GM23338 (cell line): ENCODE data around the gene MTRFR. TPM values are rescaled to one million over a fixed set of nuclear protein-coding genes. Genes with fewer than 3 reads are reported as not detected.
A peak's percentile ranks its signal among the peaks of the same experiment; 100 is the strongest.

Source experiments
- ATAC-seq: fragments of 200-7000 bp; cut with Tn5 transposase; 3 replicates; pipeline ENCODE4 v1.9.1; 2020
- DNase-seq: peaks from one replicate; pipeline ENCODE4 v3.0.0-alpha.2; 2015; ENCODE audit warnings: low spot score
- H2AFZ ChIP-seq: fragments of 200-600 bp; sonication (generic); 2 replicates; pipeline ENCODE4 v1.8.0; 2016; ENCODE audit warnings: antibody characterized with exemption, mild to moderate bottlenecking, moderate library complexity
- H3F3A ChIP-seq: fragments of 200-600 bp; sonication (generic); replicated peaks from 2 replicates; pipeline ENCODE4 v1.8.0; 2017; ENCODE audit warnings: antibody characterized with exemption, mixed run types, low read depth
- H3K27ac ChIP-seq: fragments of 200-600 bp; sonication (generic); 2 replicates; pipeline ENCODE4 v1.6.1; 2016; ENCODE audit warnings: low read depth
- H3K27me3 ChIP-seq: fragments of 200-600 bp; sonication (generic); 2 replicates; pipeline ENCODE4 v1.8.0; 2016; ENCODE audit warnings: mild to moderate bottlenecking, mixed run types, moderate library complexity; ENCODE audit not compliant: insufficient read depth
- H3K36me3 ChIP-seq: fragments of 200-600 bp; sonication (generic); 2 replicates; pipeline ENCODE4 v1.8.0; 2016; ENCODE audit warnings: mild to moderate bottlenecking; ENCODE audit not compliant: insufficient read depth
- H3K4me1 ChIP-seq: fragments of 200-600 bp; sonication (generic); 2 replicates; pipeline ENCODE4 v1.8.0; 2016; ENCODE audit warnings: mild to moderate bottlenecking, moderate library complexity; ENCODE audit not compliant: insufficient read depth
- H3K4me2 ChIP-seq: fragments of 200-600 bp; sonication (generic); 2 replicates; pipeline ENCODE4 v1.7.1; 2017; ENCODE audit warnings: mixed run types
- H3K4me3 ChIP-seq: fragments of 200-600 bp; sonication (generic); 2 replicates; pipeline ENCODE4 v1.6.1; 2016; ENCODE audit warnings: mixed run types
- H3K79me2 ChIP-seq: fragments of 200-600 bp; sonication (generic); replicated peaks from 2 replicates; pipeline ENCODE4 v1.8.0; 2017; ENCODE audit warnings: mild to moderate bottlenecking; ENCODE audit not compliant: insufficient read depth
- H3K9me2 ChIP-seq: fragments of 200-600 bp; sonication (generic); 2 replicates; pipeline ENCODE4 v1.8.0; 2017; ENCODE audit not compliant: insufficient read depth
- H4K20me1 ChIP-seq: fragments of 200-600 bp; sonication (generic); replicated peaks from 2 replicates; pipeline ENCODE4 v1.8.0; 2017; ENCODE audit warnings: mild to moderate bottlenecking; ENCODE audit not compliant: insufficient read depth
- H3K27ac Mint-ChIP-seq: 2 replicates; pipeline ENCODE4 v1.8.0; 2020; ENCODE audit warnings: inconsistent platforms, mild to moderate bottlenecking, moderate library complexity, mixed read lengths
- H3K27me3 Mint-ChIP-seq: 3 replicates; pipeline ENCODE4 v1.8.0; 2022; ENCODE audit warnings: low read depth, mild to moderate bottlenecking, moderate library complexity, mixed read lengths, inconsistent platforms; ENCODE audit not compliant: insufficient read depth, poor library complexity
- H3K36me3 Mint-ChIP-seq: 3 replicates; pipeline ENCODE4 v1.8.0; 2021; ENCODE audit warnings: low read depth, mild to moderate bottlenecking, inconsistent platforms, moderate library complexity, mixed read lengths
- H3K4me1 Mint-ChIP-seq: 3 replicates; pipeline ENCODE4 v1.8.0; 2020; ENCODE audit warnings: mild to moderate bottlenecking, inconsistent platforms, mixed read lengths
- H3K4me3 Mint-ChIP-seq: 3 replicates; pipeline ENCODE4 v1.8.0; 2021; ENCODE audit warnings: moderate library complexity, mild to moderate bottlenecking, inconsistent platforms, mixed read lengths
- H3K9me3 Mint-ChIP-seq: 3 replicates; pipeline ENCODE4 v1.8.0; 2020; ENCODE audit warnings: moderate library complexity, mild to moderate bottlenecking, inconsistent platforms, mixed read lengths
- CREB1 ChIP-seq: fragments of 250-450 bp; sonication (Bioruptor Pico); IDR thresholded peaks from 2 replicates; pipeline ENCODE4 v1.5.0; 2020; ENCODE audit warnings: low read depth, mild to moderate bottlenecking, moderate library complexity
- ETS1 ChIP-seq: IDR thresholded peaks from 2 replicates; pipeline ENCODE4 v1.6.1; 2016; ENCODE audit warnings: antibody characterized with exemption
- EZH2 ChIP-seq: fragments of 200-600 bp; sonication (generic); IDR thresholded peaks from one replicate; pipeline ENCODE4 v1.8.0; 2017; ENCODE audit warnings: antibody characterized with exemption, mild to moderate bottlenecking, low read depth; ENCODE audit not compliant: unreplicated experiment
- EZH2phosphoT487 ChIP-seq: fragments of 200-600 bp; sonication (generic); IDR thresholded peaks from one replicate; pipeline ENCODE4 v1.8.1; 2018; ENCODE audit warnings: antibody characterized with exemption; ENCODE audit not compliant: unreplicated experiment
- JUNB ChIP-seq: IDR thresholded peaks from one replicate; pipeline ENCODE4 v1.6.1; 2016; ENCODE audit warnings: antibody characterized with exemption; ENCODE audit not compliant: unreplicated experiment
- NANOG ChIP-seq: IDR thresholded peaks from 2 replicates; pipeline ENCODE4 v1.6.1; 2016; ENCODE audit warnings: antibody characterized with exemption, borderline replicate concordance
- POLR2AphosphoS5 ChIP-seq: IDR thresholded peaks from 2 replicates; pipeline ENCODE4 v1.6.1; 2016; ENCODE audit warnings: antibody characterized with exemption, low read depth
- STAT1 ChIP-seq: IDR thresholded peaks from one replicate; pipeline ENCODE4 v1.6.1; 2016; ENCODE audit warnings: antibody characterized with exemption; ENCODE audit not compliant: unreplicated experiment
- ZNF114 ChIP-seq: fragments of 250-450 bp; sonication (Bioruptor Pico); IDR thresholded peaks from 2 replicates; pipeline ENCODE4 v1.5.0; 2020; ENCODE audit warnings: mild to moderate bottlenecking, moderate library complexity
- ZNF331 ChIP-seq: fragments of 250-450 bp; sonication (Bioruptor Pico); IDR thresholded peaks from 2 replicates; pipeline ENCODE4 v1.5.0; 2020; ENCODE audit warnings: low read depth, mild to moderate bottlenecking, moderate library complexity
- polyA plus RNA-seq: library from polyadenylated mRNA; unstranded; fragments of >200 nt; fragmentation: Nextera tagmentation; extraction: Ambion mirVana; gene quantifications from 2 replicates; pipeline ENCODE4 v1.2.1, GENCODE V29; 2016
- total RNA-seq: library from RNA; depleted of rRNA; stranded (reverse); fragments of >200 nt; shearing (Covaris generic); gene quantifications from 2 replicates; pipeline ENCODE4 v1.2.3, GENCODE V29; 2014
- TF ChIP-seq, protein P1 (sequence below): IDR thresholded peaks from one replicate; pipeline ENCODE4 v1.6.1; 2018; ENCODE audit warnings: antibody characterized with exemption; ENCODE audit not compliant: unreplicated experiment
- TF ChIP-seq, protein P2 (sequence below), 2 experiments: fragments of 200-600 bp in 1 of 2; sonication (generic) in 1 of 2; conservative IDR thresholded peaks; 2 replicates each; pipeline versions ENCODE4 v1.5.1 to v1.6.1; 2016 to 2017; ENCODE audit warnings: antibody characterized with exemption in 2 of 2, low read depth in 2 of 2, mild to moderate bottlenecking in 2 of 2, moderate library complexity in 1 of 2
- TF ChIP-seq, protein P3 (sequence below): fragments of 250-450 bp; sonication (Bioruptor Pico); IDR thresholded peaks from 2 replicates; pipeline ENCODE4 v1.5.0; 2020; ENCODE audit warnings: mild to moderate bottlenecking, moderate library complexity

Gene MTRFR
- total and polyA plus RNA-seq, 2 experiments from 2014 or later = 14.8 to 38.4 TPM

- DNase-seq (no peak), ATAC-seq (no peak)
- Histone ChIP-seq H3F3A (peaks cover 22% of the 10 kb centered on the region; the same call in 1 of the 2 replicates), H3K4me1 (no peaks in the 10 kb centered on the region; the same call in 1 of the 2 replicates), H3K36me3 (peaks cover 38% of the 10 kb centered on the region), H3K27ac (peak overlapping the region; percentile 83), H3K4me2 (no peak overlapping the region), H3K9me2 (no peaks in the 10 kb centered on the region), H2AFZ (no peak overlapping the region), H3K4me3 (no peak overlapping the region), H3K27me3 (no peaks in the 10 kb centered on the region), H4K20me1 (peaks cover 24% of the 10 kb centered on the region), H3K79me2 (peaks cover 25% of the 10 kb centered on the region)
- TF ChIP-seq NANOG (no peak), JUNB (no peak), EZH2phosphoT487 (no peak), ZNF114 (CRISPR knock-in tag) (no peak), STAT1 (no peak), ETS1 (no peak), CREB1 (CRISPR knock-in tag) (no peak), ZNF331 (CRISPR knock-in tag) (no peak), POLR2AphosphoS5 (no peak), EZH2 (no peak)
- TF ChIP-seq, protein P1, sequence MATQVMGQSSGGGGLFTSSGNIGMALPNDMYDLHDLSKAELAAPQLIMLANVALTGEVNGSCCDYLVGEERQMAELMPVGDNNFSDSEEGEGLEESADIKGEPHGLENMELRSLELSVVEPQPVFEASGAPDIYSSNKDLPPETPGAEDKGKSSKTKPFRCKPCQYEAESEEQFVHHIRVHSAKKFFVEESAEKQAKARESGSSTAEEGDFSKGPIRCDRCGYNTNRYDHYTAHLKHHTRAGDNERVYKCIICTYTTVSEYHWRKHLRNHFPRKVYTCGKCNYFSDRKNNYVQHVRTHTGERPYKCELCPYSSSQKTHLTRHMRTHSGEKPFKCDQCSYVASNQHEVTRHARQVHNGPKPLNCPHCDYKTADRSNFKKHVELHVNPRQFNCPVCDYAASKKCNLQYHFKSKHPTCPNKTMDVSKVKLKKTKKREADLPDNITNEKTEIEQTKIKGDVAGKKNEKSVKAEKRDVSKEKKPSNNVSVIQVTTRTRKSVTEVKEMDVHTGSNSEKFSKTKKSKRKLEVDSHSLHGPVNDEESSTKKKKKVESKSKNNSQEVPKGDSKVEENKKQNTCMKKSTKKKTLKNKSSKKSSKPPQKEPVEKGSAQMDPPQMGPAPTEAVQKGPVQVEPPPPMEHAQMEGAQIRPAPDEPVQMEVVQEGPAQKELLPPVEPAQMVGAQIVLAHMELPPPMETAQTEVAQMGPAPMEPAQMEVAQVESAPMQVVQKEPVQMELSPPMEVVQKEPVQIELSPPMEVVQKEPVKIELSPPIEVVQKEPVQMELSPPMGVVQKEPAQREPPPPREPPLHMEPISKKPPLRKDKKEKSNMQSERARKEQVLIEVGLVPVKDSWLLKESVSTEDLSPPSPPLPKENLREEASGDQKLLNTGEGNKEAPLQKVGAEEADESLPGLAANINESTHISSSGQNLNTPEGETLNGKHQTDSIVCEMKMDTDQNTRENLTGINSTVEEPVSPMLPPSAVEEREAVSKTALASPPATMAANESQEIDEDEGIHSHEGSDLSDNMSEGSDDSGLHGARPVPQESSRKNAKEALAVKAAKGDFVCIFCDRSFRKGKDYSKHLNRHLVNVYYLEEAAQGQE = no peak
- TF ChIP-seq, protein P2, sequence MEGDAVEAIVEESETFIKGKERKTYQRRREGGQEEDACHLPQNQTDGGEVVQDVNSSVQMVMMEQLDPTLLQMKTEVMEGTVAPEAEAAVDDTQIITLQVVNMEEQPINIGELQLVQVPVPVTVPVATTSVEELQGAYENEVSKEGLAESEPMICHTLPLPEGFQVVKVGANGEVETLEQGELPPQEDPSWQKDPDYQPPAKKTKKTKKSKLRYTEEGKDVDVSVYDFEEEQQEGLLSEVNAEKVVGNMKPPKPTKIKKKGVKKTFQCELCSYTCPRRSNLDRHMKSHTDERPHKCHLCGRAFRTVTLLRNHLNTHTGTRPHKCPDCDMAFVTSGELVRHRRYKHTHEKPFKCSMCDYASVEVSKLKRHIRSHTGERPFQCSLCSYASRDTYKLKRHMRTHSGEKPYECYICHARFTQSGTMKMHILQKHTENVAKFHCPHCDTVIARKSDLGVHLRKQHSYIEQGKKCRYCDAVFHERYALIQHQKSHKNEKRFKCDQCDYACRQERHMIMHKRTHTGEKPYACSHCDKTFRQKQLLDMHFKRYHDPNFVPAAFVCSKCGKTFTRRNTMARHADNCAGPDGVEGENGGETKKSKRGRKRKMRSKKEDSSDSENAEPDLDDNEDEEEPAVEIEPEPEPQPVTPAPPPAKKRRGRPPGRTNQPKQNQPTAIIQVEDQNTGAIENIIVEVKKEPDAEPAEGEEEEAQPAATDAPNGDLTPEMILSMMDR (conservative IDR thresholded peaks at IDR 0.05; ENCODE audit: low read depth in 2 of 2) = no peak
- TF ChIP-seq, protein P3, sequence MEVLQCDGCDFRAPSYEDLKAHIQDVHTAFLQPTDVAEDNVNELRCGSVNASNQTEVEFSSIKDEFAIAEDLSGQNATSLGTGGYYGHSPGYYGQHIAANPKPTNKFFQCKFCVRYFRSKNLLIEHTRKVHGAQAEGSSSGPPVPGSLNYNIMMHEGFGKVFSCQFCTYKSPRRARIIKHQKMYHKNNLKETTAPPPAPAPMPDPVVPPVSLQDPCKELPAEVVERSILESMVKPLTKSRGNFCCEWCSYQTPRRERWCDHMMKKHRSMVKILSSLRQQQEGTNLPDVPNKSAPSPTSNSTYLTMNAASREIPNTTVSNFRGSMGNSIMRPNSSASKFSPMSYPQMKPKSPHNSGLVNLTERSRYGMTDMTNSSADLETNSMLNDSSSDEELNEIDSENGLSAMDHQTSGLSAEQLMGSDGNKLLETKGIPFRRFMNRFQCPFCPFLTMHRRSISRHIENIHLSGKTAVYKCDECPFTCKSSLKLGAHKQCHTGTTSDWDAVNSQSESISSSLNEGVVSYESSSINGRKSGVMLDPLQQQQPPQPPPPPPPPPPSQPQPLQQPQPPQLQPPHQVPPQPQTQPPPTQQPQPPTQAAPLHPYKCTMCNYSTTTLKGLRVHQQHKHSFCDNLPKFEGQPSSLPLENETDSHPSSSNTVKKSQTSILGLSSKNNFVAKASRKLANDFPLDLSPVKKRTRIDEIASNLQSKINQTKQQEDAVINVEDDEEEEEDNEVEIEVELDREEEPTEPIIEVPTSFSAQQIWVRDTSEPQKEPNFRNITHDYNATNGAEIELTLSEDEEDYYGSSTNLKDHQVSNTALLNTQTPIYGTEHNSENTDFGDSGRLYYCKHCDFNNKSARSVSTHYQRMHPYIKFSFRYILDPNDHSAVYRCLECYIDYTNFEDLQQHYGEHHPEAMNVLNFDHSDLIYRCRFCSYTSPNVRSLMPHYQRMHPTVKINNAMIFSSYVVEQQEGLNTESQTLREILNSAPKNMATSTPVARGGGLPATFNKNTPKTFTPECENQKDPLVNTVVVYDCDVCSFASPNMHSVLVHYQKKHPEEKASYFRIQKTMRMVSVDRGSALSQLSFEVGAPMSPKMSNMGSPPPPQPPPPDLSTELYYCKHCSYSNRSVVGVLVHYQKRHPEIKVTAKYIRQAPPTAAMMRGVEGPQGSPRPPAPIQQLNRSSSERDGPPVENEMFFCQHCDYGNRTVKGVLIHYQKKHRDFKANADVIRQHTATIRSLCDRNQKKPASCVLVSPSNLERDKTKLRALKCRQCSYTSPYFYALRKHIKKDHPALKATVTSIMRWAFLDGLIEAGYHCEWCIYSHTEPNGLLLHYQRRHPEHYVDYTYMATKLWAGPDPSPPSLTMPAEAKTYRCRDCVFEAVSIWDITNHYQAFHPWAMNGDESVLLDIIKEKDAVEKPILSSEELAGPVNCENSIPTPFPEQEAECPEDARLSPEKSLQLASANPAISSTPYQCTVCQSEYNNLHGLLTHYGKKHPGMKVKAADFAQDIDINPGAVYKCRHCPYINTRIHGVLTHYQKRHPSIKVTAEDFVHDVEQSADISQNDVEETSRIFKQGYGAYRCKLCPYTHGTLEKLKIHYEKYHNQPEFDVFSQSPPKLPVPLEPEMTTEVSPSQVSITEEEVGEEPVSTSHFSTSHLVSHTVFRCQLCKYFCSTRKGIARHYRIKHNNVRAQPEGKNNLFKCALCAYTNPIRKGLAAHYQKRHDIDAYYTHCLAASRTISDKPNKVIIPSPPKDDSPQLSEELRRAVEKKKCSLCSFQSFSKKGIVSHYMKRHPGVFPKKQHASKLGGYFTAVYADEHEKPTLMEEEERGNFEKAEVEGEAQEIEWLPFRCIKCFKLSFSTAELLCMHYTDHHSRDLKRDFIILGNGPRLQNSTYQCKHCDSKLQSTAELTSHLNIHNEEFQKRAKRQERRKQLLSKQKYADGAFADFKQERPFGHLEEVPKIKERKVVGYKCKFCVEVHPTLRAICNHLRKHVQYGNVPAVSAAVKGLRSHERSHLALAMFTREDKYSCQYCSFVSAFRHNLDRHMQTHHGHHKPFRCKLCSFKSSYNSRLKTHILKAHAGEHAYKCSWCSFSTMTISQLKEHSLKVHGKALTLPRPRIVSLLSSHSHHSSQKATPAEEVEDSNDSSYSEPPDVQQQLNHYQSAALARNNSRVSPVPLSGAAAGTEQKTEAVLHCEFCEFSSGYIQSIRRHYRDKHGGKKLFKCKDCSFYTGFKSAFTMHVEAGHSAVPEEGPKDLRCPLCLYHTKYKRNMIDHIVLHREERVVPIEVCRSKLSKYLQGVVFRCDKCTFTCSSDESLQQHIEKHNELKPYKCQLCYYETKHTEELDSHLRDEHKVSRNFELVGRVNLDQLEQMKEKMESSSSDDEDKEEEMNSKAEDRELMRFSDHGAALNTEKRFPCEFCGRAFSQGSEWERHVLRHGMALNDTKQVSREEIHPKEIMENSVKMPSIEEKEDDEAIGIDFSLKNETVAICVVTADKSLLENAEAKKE (CRISPR knock-in tag) = no peak
- peaks cover 7% of the 10 kb centered on the region for H3K27me3 Mint-ChIP-seq
- H3K27ac Mint-ChIP-seq = 0 out of 2 replicates have a peak overlapping the region, but pooled peaks have one; percentile 31
- H3K4me3 Mint-ChIP-seq = no peak overlapping the region
- H3K4me1 Mint-ChIP-seq = peaks cover 23% of the 10 kb centered on the region
- peaks cover 93% of the 10 kb centered on the region for H3K36me3 Mint-ChIP-seq
- peaks cover 4% of the 10 kb centered on the region; the same call in 2 of the 3 replicates for H3K9me3 Mint-ChIP-seq
Measured at GRCh38 chr12:123260081-123260480, 26.8 kb downstream of the MTRFR start.
